ENCODE measurements around the gene BANP.
"Not testable (repeated sequence)": the region's sequence is repeated elsewhere in the genome, so short reads cannot be mapped to it uniquely, and the experiment has no call there.

BANP gene

DNA sequence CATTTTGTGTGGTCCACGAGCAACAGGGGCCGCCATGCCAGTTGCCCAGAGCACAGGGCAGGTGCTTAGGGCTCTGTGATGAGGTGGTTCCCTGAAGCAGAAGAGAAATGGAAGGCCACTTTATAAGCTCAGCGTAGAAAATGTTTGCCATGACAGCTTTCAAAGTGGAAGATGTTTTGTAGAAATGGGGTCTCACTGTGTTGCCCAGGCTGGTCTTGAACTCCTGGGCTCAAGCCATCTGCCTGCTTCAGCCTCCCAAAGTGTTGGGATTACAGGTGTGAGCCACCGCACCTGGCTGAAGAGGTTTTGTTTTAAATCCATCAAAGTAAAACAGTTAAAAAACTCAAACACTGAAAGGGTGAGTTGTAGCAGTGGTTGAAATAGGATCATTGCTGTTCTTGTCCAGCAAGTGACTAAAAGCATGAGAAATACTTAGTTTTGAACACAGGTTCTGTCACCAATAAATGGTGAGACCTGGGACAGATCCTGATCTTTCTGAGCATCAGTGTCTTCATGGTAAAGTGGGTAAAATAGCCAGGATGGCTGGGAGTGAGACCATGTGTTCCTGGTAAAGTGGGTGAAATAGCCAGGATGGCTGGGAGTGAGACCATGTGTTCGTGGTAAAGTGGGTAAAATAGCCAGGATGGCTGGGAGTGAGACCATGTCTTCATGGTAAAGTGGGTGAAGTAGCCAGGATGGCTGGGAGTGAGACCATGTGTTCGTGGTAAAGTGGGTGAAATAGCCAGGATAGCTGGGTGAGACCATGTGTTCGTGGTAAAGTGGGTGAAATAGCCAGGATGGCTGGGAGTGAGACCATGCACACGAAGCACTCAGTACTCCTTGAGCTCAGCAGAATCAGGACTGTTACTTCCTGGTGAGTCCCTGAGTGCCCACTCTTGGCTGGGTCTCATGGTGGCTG lies 46.0 kb downstream of the BANP start:
- no peak for DNase-seq (ENCODE audit: low read depth)

DNA sequence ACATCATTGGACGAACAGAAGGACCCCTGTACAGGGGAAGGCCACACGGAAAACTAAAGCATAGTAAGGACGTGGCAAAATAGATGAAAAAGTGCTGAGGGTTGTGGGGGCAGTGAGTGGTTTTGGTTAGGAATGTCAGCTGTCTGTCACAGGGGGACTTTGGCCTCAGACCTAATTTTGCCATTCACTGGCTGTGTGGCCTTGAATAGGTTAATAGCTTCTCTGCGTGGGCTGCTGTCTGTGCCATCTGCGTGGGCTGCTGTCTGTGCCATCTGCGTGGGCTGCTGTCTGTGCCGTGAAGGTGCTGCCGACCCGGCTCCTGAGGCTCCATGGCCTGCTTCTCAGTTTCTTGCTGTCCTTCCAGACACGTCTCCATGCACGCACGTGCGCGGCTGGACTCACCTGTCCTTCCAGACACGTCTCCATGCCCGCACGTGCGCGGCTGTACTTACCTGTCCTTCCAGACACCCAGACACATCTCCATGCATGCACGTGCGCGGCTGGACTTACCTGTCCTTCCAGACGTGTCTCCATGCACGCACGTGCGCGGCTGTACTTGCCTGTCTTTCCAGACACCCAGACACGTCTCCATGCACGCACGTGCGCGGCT lies 47.1 kb downstream of the BANP start:
- not testable (repeated sequence) for DNase-seq (ENCODE audit: low read depth)

DNA sequence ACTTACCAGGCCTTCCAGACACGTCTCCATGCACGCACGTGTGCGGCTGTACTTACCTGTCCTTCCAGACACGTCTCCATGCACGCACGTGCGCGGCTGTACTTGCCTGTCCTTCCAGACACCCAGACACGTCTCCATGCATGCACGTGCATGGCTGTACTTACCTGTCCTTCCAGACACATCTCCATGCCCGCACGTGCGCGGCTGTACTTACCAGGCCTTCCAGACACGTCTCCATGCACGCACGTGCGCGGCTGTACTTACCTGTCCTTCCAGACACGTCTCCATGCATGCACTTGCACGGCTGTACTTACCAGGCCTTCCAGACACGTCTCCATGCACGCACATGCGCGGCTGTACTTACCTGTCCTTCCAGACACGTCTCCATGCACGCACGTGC lies 47.8 kb downstream of the BANP start:
- DNase-seq (ENCODE audit: low read depth) = not testable (repeated sequence)

DNA sequence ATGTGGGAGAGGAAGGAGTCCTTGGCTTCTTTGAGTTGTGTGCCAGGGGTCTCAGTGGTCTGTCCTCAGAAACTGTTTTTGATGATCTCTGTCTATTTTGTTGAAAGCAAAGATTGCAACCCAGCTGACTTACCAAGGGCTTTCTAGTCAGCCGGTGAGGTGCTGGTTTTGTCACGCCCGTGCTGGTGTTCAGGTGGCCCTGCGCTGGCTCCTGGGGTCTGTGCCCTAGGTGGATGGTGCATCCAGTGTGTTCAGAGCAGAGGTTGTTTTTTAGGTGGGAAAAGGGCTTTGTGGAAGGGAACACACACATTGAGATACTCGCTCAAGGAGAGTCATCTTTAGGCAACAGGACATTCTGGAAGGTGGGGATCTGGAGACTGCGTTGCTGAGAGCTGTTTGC lies 51.0 kb downstream of the BANP start:
- no peak for DNase-seq (ENCODE audit: low read depth)

DNA sequence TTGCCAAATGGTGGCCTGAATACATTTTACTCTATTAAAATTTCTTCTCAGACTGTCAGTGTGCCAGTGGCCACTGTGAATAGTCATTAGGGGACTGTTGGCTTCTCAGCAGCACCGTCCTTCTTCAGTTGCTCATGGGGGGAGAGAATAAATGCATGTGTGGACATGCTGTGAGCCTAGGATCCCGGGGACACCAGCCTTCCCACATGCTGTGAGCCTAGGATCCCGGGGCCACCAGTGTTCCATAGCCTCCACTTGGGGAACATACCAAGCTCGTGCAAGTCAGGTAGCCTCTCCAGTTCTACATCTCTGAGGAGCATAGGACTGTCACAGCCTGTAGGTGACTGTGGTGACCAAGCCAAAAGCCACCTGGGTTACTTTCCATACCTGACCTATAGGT lies 51.5 kb downstream of the BANP start:
- no peak for DNase-seq (ENCODE audit: low read depth)

DNA sequence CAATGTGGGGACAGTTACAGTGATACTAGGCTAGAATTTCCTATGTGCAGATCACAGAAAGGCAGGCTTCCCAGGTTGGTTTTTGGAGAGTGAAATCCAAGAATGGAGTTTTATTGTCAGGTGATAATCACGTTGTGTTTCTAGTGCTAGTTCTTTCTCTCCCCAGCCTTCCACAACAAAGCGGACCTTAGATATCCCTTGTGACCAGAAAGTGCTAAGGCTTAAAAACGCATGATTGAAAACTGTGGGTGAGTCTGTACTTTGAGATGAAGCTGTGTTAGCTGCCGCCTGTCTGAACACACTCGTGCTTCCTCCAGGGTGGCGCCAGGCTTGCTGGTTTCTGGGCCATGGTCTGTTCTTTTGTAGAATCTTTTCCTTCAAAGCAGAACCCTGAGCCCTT lies 52.1 kb downstream of the BANP start:
- no peak for DNase-seq (ENCODE audit: low read depth)

DNA sequence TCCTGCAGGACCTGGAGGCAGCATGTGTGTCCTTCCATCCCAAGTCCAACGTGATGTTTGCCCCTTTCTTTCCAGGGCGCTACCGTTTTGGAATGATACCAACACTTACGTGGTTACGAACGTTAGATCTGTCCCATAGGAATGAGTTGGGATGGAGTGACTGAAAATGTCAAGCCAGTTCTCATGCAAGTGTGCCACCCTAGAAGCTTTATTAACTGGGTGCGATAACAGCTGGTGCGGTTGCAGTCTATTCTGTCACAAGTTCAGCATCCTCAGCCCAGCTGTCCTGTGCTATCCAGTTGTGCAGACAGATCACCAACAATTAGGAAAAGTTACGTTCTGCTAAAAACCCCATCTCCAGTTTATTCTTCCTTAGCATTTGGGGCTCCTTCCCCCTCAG lies 52.5 kb downstream of the BANP start:
- no peak for DNase-seq (ENCODE audit: low read depth)

DNA sequence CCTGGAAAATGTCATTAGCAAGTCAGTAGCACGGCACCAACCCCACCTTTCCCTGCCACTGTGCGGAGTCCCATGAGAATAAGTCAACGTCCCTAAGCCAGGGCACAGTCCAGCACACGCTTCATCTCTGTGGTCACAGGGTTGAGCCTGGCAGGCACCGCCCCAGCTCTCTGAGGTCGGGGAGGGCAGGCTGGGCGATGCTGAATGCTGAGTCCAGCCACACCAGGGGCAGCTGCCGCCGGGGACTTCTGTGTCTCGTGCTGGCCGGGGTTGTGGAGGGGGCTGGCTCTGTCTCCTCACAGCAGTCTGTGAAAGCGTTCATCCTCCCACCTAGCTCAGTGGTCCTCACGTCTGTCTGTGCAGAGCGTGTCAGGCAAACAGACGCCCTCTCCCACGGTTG lies 53.2 kb downstream of the BANP start:
- DNase-seq (ENCODE audit: low read depth) = no peak

DNA sequence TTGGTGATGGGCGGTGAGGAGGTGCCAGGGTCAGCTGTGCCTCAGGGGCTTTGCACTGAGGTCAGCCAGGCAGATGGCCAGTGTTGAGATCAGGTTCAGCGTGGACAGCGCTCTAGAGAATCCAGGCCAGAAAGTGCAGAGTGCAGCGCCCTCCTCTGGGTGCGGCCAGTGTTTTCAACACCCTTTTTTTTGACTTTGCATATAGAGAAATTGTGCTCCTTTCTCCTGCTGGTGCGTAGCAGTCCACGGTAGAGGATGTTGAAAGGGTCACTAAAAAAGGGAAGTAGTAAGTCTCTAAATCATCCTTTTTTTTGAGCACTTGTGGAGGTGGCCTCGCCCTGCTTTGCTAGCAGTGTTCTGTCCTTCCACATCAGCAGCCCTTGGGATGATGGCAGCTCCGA lies 53.9 kb downstream of the BANP start:
- no peak for DNase-seq (ENCODE audit: low read depth)

DNA sequence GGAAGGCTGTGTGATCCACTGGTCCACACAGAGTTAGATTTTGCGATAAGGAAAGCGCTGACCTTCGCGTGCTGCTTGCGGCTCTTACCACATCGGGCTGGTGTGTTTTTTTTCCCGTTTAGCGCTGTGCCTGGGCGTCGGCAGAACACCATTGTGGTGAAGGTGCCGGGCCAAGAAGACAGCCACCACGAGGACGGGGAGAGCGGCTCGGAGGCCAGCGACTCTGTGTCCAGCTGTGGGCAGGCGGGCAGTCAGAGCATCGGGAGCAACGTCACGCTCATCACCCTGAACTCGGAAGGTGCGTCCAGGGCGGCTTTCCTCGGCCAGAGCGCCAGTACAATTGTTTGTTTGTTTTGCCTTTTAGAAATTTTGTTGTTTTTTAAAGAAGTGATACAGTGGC lies 54.7 kb downstream of the BANP start:
- DNase-seq (ENCODE audit: low read depth) = no peak

DNA sequence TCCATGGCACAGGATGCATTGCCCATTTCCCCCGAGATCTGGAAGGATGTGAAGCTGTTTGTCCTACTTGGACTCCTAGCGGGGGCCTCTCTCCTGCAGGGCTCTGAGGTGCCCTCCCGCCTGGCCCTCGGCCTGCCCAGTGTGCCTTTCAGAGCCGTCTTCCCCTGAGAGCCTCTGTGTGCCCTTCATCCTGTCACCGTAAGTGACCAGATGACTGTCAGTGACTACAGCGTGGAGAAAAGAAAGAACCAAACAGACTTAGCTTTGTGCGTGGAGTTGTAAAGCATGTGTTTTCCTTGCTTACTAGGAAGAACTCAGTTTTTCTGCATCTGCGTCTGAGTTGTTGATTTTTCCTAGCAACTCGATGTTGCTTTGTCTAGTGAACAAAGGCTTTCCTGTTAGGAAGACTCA lies 56.1 kb downstream of the BANP start:
- no peak for DNase-seq (ENCODE audit: low read depth)

DNA sequence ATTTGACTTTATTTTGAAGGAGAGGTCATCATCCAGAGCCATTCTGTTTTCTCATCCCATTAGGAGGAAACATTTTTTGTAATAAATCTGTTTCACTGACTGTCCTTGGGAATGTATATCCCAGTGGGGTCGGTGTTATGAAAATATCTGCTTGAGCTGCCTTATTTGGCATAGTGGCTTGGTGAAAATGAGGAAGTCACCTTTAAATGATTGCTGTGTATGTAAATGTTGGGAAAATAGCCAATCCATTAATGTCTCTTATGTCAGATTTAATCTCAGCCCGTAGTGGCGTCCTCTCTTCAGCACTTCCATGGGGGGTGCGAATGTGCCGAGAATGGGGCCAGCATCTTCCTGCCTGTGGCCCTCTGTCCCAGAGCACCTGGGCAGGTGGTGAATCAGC lies 57.6 kb downstream of the BANP start:
- DNase-seq (ENCODE audit: low read depth) = no peak

DNA sequence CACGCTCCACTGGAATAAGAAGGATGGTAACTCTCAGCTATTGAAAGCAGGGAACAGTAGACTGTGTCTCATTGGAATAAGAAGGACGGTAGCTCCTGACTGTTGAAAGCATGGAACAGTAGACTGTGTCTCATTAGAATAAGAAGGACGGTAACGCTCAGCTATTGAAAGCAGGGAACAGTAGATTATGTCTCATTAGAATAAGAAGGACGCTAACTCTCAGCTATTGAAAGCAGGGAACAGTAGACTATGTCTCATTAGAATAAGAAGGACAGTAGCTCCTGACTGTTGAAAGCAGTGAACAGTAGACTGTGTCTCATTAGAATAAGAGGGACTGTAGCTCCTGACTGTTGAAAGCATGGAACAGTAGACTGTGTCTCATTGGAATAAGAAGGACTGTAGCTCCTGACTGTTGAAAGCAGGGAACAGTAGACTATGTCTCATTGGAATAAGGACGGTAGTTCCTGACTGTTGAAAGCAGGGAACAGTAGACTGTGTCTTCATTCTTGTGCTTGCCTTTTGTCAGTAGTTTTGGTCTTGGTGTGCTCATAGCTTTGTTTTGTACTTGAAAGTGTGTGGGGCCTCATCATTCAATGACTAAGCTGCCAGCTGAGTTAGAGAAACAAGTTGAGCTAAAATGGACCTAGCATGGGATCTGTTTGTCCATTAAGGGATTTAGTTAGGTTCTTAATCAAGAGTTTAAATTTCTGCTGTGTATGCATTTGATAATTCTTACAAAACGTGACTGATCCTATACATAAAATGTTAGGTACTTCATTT lies 58.5 kb downstream of the BANP start:
- DNase-seq (ENCODE audit: low read depth) = no peak

DNA sequence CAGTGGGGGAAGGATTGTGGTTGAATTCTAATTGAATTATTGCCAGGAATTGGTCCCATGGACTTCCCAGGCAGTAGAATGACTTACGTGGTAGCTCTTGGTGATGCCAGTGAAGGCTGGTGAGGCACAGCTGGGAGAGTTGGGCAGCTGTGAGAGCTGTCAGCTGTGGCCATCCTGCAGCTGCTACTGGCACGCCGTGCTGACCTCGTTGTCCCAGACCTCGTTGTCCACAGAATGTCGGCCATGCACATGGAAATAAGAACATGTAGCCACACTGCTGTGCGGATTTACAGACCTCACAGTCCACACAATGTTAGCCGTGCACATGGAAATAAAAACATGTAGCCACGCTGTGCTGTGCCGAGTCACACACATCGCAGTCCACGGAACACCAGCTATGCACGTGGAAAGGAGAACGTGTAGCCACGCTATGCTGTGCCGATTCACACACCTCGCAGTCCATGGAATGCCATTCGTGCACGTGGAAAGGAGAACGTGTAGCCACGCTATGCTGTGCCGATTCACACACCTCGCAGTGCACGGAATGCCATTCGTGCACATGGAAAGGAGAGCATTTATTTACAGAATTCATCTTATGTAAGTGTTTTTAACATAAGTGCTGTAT lies 59.2 kb downstream of the BANP start:
- no peak for DNase-seq (ENCODE audit: low read depth)

DNA sequence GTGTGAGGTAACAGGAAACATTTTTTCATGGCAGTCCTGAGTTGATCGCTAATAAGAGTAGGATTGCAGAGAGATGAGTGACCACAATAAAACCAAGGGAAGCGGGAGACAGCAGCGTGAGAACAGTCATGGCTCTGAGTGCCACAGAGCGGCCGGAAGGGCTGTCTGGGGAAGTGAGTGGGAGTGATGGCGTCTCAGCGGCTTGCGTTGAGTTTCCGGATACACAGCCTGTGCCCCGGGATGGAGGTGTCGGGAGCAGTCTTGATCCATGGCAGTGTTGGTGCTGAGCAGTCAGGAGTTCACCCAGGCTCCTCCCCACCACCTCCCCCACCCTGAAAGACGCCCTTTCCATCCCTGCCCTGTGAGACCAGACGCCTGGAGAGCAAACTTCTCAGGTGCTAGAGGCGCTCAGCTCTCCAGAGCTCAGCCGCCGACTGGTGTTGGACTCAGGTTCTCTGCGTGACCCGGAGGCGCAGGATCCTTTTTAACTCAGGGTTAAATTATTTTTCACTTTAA lies 59.8 kb downstream of the BANP start:
- DNase-seq (ENCODE audit: low read depth) = no peak

DNA sequence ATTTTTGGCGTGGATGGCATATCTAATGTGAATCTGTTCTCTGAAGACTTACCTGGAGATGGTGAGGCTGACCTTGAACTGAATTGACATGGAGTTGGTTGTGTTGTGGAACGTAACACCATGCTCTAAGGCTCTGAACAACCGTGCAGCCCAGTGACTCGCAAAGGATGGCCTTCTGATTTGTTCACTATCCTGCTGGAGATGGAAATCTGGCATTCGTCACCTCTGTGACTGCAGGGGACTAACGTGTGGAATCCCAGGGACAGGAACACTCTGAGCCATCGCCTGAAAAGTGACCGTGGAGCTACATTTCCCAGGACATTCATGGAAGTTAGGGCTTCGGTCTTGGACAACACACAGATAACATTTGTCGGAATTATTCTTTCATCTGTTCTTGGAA lies 61.1 kb downstream of the BANP start:
- DNase-seq (ENCODE audit: low read depth) = no peak

DNA sequence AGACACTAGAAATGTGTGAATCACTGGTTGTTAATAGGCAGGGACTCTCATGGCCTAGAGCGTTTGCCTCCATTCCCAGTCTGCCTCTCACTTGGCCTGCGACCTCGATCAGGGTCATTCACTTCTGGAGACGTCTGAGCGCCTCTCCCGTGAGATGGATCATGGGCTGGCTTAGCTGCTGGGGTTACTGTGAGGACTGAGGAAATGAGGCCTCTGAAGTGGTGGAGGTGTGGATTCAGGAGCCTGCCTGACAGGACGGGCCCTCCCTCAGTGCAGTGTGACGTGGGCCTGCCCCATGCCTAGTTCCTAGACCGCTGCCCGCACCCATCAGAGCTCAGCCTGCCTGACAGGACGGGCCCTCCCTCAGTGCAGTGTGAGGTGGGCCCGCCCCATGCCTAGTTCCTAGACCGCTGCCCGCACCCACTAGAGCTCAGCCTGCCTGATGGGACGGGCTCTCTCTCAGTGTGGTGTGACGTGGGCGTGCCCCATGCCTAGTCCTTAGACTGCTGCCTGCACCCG lies 61.9 kb downstream of the BANP start:
- DNase-seq (ENCODE audit: low read depth) = no peak

DNA sequence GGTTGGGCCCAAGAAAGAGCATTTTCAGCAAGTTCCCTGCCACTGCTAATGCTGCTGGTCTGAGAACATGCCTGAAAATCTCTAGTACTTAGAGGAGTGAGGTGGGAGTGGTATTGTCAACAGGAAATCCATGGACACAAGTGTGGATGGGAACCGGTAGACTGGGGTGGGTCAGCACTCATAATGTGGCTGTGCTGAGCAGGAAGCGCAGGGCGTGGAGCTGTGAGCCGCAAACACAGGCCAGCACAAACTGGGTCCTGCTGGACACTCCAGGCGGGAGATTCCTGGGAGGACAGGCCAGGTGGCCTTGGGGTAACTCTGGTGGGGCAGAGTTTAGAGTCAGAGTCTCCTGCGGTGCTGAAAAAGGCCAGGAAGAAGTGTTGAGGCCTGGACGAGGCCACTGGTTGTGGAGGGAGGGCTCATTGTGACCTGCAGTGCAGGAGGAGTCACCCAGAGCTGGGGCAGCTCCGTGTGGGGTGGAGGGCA lies 62.6 kb downstream of the BANP start:
- DNase-seq (ENCODE audit: low read depth) = no peak

DNA sequence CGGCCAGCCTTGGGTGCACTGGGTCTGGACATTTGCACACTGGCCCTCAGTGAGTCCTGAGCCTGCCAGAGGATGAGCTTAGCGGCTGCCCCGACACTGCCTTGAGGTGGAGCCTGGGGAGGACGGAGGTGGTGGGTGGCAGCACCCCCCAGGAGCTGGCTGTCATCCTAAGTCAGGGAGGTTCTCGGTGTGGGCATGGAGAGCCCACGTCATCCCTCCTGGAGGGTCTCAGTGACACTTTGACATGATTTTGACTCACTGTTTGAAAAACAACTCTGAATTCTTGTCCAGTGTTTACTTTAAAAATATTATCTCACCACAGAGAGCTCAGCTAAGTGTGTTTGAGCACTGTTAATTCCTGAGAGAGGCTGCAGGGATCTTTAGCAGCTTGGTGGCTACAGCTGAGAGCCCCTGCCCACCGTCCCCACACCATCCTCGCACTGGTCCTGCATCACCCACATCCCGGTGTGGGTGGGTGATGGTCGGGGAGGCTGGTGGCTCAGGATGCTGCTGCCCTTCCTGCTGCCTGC lies 63.1 kb downstream of the BANP start:
- no peak for DNase-seq (ENCODE audit: low read depth)

DNA sequence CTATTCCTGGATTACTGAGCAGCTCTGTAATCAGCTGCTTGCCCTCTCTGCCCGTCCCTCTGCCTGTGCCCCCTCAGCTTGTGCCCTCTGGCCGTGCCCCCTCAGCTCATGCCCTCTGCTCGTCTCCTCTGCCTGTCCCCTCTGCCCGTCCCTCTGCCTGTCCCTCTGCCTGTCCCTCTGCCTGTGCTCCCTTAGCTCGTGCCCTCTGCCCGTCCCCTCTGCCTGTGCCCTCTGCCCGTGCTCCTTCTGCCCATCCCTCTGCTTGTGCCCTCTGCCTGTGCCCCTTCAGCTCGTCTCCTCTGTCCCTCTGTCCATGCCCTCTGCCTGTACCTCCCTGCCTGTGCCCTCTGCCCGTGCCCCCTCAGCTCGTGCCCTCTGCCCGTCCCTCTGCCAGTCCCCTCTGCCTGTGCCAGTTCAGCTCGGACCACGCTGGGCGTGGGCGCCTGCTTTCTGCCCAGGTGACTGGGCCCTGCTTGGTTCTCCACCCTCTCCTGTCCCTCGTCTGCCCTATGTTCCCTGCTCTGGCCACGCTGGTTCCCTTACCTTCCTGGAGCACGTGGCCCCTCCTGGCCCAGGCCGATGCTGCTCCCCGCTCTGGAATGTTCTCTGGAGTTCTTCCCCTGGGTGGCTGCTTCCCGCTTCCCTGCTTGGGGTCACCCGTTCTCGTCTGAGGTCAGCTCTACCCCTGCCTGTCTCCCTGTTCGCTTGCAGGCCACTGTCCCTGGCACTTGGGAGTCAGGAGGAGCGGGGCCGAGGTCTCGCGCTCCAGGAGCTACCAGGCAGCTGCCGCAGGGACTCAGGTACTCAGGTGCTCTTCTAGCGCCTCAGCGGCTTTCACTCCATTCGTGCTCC lies 63.9 kb downstream of the BANP start:
- no peak for DNase-seq (ENCODE audit: low read depth)

DNA sequence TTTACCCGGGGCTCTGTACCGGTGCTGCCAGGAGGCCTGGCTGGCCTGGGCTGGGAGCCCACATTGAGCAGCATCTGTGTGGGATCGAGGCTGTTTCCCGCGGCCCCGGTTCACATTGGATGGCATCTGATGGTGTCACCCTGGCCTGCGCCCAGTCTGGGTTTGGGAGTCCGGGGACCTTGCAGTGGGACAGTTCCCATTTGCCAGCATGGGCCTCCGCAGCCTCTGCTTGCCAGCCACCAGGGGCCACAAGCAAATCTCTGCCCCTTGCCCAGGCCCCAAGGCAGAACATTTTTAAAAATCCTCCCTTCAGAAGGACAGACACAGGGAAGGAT lies 64.5 kb downstream of the BANP start:
- DNase-seq (ENCODE audit: low read depth) = no peak
